Fibroblast of pulmonary artery (primary cell): ENCODE measurements around the gene PPA2.

Experiments used
- DNase-seq: peaks from one replicate; pipeline ENCODE4 v3.0.0-alpha.2; 2010; ENCODE audit warnings: low read depth
- H3K4me3 ChIP-seq: replicated peaks from 2 replicates; pipeline ENCODE4 v1.5.1; 2011; ENCODE audit warnings: low read depth, mild to moderate bottlenecking, control low read depth, low read length, moderate library complexity
- TF ChIP-seq, protein P1 (sequence below): IDR thresholded peaks from 2 replicates; pipeline ENCODE4 v1.5.1; 2011; ENCODE audit warnings: mild to moderate bottlenecking, control low read depth, low read length, inconsistent platforms; ENCODE audit errors: missing control alignments

Gene PPA2

DNA sequence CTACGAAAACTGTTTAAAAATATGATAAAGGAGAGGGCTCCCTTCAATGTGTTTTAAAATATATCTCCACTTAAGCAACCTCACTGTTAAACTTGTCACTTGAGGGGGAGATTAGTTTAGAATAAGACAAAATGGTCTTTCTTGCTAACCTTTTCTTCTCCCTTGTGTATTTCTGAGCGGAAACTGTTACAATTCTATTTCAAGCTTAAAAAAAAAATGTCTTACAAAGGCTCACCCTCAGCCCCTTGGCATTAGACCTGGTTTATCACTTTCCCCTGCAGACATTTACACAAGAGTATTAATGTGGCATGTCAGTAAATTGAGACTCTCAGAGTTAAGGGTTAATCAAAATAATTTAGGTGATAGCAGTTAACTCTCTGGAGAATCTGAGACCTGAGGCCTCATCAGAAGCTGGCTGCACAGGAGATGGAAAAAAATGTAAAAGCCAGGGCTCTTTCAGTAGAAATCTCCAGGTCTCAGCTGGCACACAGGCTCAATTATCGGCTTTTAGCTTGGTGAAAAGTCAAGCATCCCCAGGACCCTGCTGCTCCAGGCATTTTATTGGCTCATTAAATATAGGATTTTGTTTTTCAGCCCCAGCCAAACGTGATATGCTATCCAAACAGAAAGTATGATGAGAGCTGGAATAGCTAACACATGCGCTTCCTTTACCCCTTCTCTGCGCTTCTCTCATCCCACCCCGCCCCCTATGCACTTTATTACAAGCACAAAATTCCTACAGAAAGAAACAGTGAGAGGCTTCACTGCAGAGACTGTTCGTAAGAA is 130.5 kb downstream of the PPA2 start:
- no peak overlapping the region for H3K4me3 ChIP-seq
- peak; percentile 3 for DNase-seq
- TF ChIP-seq, protein P1, sequence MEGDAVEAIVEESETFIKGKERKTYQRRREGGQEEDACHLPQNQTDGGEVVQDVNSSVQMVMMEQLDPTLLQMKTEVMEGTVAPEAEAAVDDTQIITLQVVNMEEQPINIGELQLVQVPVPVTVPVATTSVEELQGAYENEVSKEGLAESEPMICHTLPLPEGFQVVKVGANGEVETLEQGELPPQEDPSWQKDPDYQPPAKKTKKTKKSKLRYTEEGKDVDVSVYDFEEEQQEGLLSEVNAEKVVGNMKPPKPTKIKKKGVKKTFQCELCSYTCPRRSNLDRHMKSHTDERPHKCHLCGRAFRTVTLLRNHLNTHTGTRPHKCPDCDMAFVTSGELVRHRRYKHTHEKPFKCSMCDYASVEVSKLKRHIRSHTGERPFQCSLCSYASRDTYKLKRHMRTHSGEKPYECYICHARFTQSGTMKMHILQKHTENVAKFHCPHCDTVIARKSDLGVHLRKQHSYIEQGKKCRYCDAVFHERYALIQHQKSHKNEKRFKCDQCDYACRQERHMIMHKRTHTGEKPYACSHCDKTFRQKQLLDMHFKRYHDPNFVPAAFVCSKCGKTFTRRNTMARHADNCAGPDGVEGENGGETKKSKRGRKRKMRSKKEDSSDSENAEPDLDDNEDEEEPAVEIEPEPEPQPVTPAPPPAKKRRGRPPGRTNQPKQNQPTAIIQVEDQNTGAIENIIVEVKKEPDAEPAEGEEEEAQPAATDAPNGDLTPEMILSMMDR = no peak

DNA sequence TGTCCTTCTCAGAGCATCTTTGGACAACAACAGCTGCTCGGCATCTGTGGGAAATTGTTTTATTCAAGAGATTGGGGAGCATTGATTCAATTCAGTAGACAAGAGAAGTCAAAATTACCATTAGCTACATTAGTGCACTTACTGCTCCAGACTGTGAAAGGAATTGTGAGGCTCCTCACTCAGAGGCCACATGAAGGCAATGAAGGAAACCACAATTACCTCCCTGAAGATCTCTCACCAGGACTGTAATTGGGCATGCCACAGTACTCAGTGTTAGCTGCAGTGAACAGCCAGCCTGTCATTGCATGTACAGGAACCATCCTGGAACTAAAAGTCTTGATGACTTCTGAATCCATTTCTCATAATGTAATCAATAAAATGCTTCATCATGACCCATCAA is 144.8 kb downstream of the PPA2 start:
- H3K4me3 ChIP-seq = no peak overlapping the region
- TF ChIP-seq, protein P1 = no peak
- DNase-seq = no peak

DNA sequence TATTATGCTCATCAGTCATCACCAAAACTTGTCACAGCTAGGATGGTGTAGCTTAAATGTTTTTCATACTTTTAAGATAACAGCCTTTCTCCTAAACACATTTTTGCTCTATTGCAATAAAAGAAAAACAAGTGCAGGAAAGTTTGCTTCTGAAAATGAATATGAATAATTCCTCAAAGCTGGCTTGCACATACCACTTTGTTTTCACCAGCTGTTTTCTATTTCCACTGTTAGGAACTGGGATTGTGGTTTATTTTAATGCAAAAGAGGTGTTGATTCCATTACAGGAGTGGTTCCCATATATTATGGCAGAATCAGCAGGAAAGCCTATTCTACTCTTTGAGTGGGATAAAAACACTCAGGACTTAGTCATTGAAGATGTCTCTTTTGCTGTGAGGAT is 145.9 kb downstream of the PPA2 start:
- TF ChIP-seq, protein P1 = no peak
- DNase-seq = no peak

DNA sequence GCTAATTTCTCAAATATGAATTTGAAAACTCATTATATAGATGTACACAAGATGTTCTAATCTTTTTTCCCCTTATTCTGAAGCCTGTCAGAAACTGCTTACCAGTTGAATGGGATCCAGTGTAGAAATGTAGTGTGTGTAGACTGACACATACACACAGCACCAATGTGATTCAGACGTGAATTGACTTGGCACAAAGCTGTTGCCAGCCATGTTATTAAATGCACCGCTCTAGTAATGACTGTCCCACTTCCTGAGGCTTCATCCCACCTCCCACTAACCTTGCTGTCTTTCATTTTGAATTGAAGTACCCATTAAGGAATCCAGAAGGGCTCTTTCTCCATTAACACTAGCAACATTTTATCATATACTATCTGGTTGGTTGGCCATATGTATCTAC is 146.6 kb downstream of the PPA2 start:
- TF ChIP-seq, protein P1 = no peak
- no peak overlapping the region for H3K4me3 ChIP-seq
- no peak for DNase-seq

More for the DNA sequence above, 145.9 kb downstream of the PPA2 start:
- H3K4me3 ChIP-seq = no peak overlapping the region
